CD4-positive, alpha-beta T cell treated with Interleukin-2 at 100 ng/mL for 4 hours (primary cell): Measurements from ENCODE around the gene GRHL3.

ENCODE experiments used
- DNase-seq: peaks from one replicate; pipeline ENCODE4 v3.0.0-alpha.2; 2020; ENCODE audit warnings: low spot score

GRHL3 gene

GRCh38 chr1:24293392-24294227 lies 25.5 kb upstream of the GRHL3 start:
- DNase-seq: no peak

- no peak for DNase-seq
Observed at GRCh38 chr1:24294228-24294672, 24.9 kb upstream of the GRHL3 start.

GRCh38 chr1:24294716-24295371 lies 24.3 kb upstream of the GRHL3 start:
- no peak for DNase-seq

- no peak for DNase-seq
Observed at GRCh38 chr1:24295535-24295934, 23.6 kb upstream of the GRHL3 start.

- DNase-seq: no peak
Observed at GRCh38 chr1:24297187-24297851, 21.8 kb upstream of the GRHL3 start.

- no peak for DNase-seq
Observed at GRCh38 chr1:24297852-24298232, 21.3 kb upstream of the GRHL3 start.

- no peak for DNase-seq
Observed at GRCh38 chr1:24298606-24299005, 20.6 kb upstream of the GRHL3 start.

- no peak for DNase-seq
Observed at GRCh38 chr1:24299901-24300300, 19.3 kb upstream of the GRHL3 start.

GRCh38 chr1:24300971-24301784 lies 18.0 kb upstream of the GRHL3 start:
- DNase-seq: no peak

GRCh38 chr1:24301785-24302175 lies 17.4 kb upstream of the GRHL3 start:
- DNase-seq: no peak

- no peak for DNase-seq
Observed at GRCh38 chr1:24302209-24302611, 16.9 kb upstream of the GRHL3 start.

GRCh38 chr1:24303600-24303999 lies 15.6 kb upstream of the GRHL3 start:
- no peak for DNase-seq

- DNase-seq: no peak
Observed at GRCh38 chr1:24304763-24305162, 14.4 kb upstream of the GRHL3 start.

GRCh38 chr1:24308365-24309015 lies 10.7 kb upstream of the GRHL3 start:
- no peak for DNase-seq

GRCh38 chr1:24309762-24310485 lies 9.2 kb upstream of the GRHL3 start:
- no peak for DNase-seq

- no peak for DNase-seq
Observed at GRCh38 chr1:24311234-24311633, 7.9 kb upstream of the GRHL3 start.

- no peak for DNase-seq
Observed at GRCh38 chr1:24311741-24312140, 7.4 kb upstream of the GRHL3 start.

- DNase-seq: no peak
Observed at GRCh38 chr1:24315391-24315790, 3.8 kb upstream of the GRHL3 start.

GRCh38 chr1:24316645-24317044 lies 2.5 kb upstream of the GRHL3 start:
- DNase-seq: no peak

GRCh38 chr1:24317081-24317480 lies 2.1 kb upstream of the GRHL3 start:
- DNase-seq: no peak
